ENCODE measurements around the gene SLC11A2.
"Not testable (repeated sequence)": the region's sequence is repeated elsewhere in the genome, so short reads cannot be mapped to it uniquely, and the experiment has no call there.

SLC11A2 gene

GRCh38 chr12:50988871-50989270 lies 37.3 kb downstream of the SLC11A2 start:
- no peak for FAIRE-seq

- FAIRE-seq = no peak
Observed at GRCh38 chr12:50988051-50988450, 38.1 kb downstream of the SLC11A2 start.

GRCh38 chr12:50986966-50987737 lies 39.0 kb downstream of the SLC11A2 start:
- FAIRE-seq = peak; percentile 93

GRCh38 chr12:50985322-50985721 lies 40.9 kb downstream of the SLC11A2 start:
- no peak for FAIRE-seq

- no peak for FAIRE-seq
Observed at GRCh38 chr12:50984586-50985298, 41.4 kb downstream of the SLC11A2 start.

GRCh38 chr12:50981319-50982239 lies 44.6 kb downstream of the SLC11A2 start:
- FAIRE-seq = no peak

GRCh38 chr12:50980545-50980944 lies 45.6 kb downstream of the SLC11A2 start:
- no peak for FAIRE-seq

- no peak for FAIRE-seq
Observed at GRCh38 chr12:50979369-50980052, 46.7 kb downstream of the SLC11A2 start.

GRCh38 chr12:50971946-50972345 lies 54.2 kb downstream of the SLC11A2 start:
- no peak for FAIRE-seq

GRCh38 chr12:50964432-50964831 lies 61.8 kb downstream of the SLC11A2 start:
- no peak for FAIRE-seq

- FAIRE-seq = no peak
Observed at GRCh38 chr12:50961708-50962107, 64.5 kb downstream of the SLC11A2 start.

- FAIRE-seq = no peak
Observed at GRCh38 chr12:50960130-50960529, 66.1 kb downstream of the SLC11A2 start.

- FAIRE-seq = no peak
Observed at GRCh38 chr12:50955697-50956096, 70.5 kb downstream of the SLC11A2 start.

GRCh38 chr12:50955288-50955687 lies 70.9 kb downstream of the SLC11A2 start:
- FAIRE-seq = no peak

GRCh38 chr12:50954789-50955188 lies 71.4 kb downstream of the SLC11A2 start:
- not testable (repeated sequence) for FAIRE-seq

GRCh38 chr12:50953047-50953446 lies 73.1 kb downstream of the SLC11A2 start:
- FAIRE-seq = no peak

- no peak for FAIRE-seq
Observed at GRCh38 chr12:50952510-50952909, 73.7 kb downstream of the SLC11A2 start, which contains the start of gene HIGD1C. TSS of gene HIGD1C (plus strand) at chr12:50952544. CDS start at chr12:50953999, 1,455 bp downstream.

GRCh38 chr12:50951112-50951511 lies 75.1 kb downstream of the SLC11A2 start:
- FAIRE-seq = no peak

GRCh38 chr12:50949801-50950302 lies 76.3 kb downstream of the SLC11A2 start:
- no peak for FAIRE-seq

GRCh38 chr12:50948798-50949197 lies 77.4 kb downstream of the SLC11A2 start:
- no peak for FAIRE-seq

GRCh38 chr12:50947933-50948626 lies 78.1 kb downstream of the SLC11A2 start:
- FAIRE-seq = no peak

GRCh38 chr12:50937653-50938052 lies 88.5 kb downstream of the SLC11A2 start:
- no peak for FAIRE-seq

Measured in G401.6 (cell line).